ENCODE measurements around the gene ABCA5. TPM values are rescaled to one million over a fixed set of nuclear protein-coding genes. Genes with fewer than 3 reads are reported as not detected.
A peak's percentile ranks its signal among the peaks of the same experiment; 100 is the strongest.

ABCA5 gene
- total RNA-seq, 1 donor = 7.3 TPM

GRCh38 chr17:69346766-69347165 is 19.8 kb upstream of the ABCA5 start:
- TF ChIP-seq CTCF (IDR thresholded peaks at IDR 0.05; ENCODE audit: insufficient read depth, low read length) = no peak
- no peak for DNase-seq (ENCODE audit: low read depth)
- H3K4me3 ChIP-seq (ENCODE audit: low read depth, low read length) = no peak overlapping the region

GRCh38 chr17:69344939-69345338 is 18.0 kb upstream of the ABCA5 start:
- no peak for DNase-seq (ENCODE audit: low read depth)
- no peak for TF ChIP-seq CTCF (IDR thresholded peaks at IDR 0.05; ENCODE audit: insufficient read depth, low read length)
- no peak overlapping the region for H3K4me3 ChIP-seq (ENCODE audit: low read depth, low read length)

- H3K4me3 ChIP-seq (ENCODE audit: low read depth, low read length) = no peak overlapping the region
- DNase-seq (ENCODE audit: low read depth) = no peak
- no peak for TF ChIP-seq CTCF (IDR thresholded peaks at IDR 0.05; ENCODE audit: insufficient read depth, low read length)
Observed at GRCh38 chr17:69342896-69343644, 16.1 kb upstream of the ABCA5 start.

GRCh38 chr17:69339937-69340336 is 13.0 kb upstream of the ABCA5 start:
- no peak overlapping the region for H3K4me3 ChIP-seq (ENCODE audit: low read depth, low read length)
- no peak for DNase-seq (ENCODE audit: low read depth)
- TF ChIP-seq CTCF (IDR thresholded peaks at IDR 0.05; ENCODE audit: insufficient read depth, low read length) = no peak

GRCh38 chr17:69336996-69337395 is 10.1 kb upstream of the ABCA5 start:
- no peak for DNase-seq (ENCODE audit: low read depth)
- no peak for TF ChIP-seq CTCF (IDR thresholded peaks at IDR 0.05; ENCODE audit: insufficient read depth, low read length)
- no peak overlapping the region for H3K4me3 ChIP-seq (ENCODE audit: low read depth, low read length)

GRCh38 chr17:69336580-69336979 is 9.6 kb upstream of the ABCA5 start:
- DNase-seq (ENCODE audit: low read depth) = no peak
- no peak for TF ChIP-seq CTCF (IDR thresholded peaks at IDR 0.05; ENCODE audit: insufficient read depth, low read length)

GRCh38 chr17:69335058-69335457 is 8.1 kb upstream of the ABCA5 start:
- peak; percentile 58 for TF ChIP-seq CTCF (IDR thresholded peaks at IDR 0.05; ENCODE audit: insufficient read depth, low read length)
- peak; percentile 51 for DNase-seq (ENCODE audit: low read depth)
- no peak overlapping the region for H3K4me3 ChIP-seq (ENCODE audit: low read depth, low read length)

More at GRCh38 chr17:69336580-69336979, 9.6 kb upstream of the ABCA5 start:
- no peak overlapping the region for H3K4me3 ChIP-seq (ENCODE audit: low read depth, low read length)

Measured in fibroblast of the aortic adventitia (primary cell).